GM19395 (cell line): Measurements from ENCODE around the gene EYS.

Experiments used
- ATAC-seq: cut with Tn5 transposase; IDR thresholded peaks from one replicate; pipeline ENCODE4 v1.9.1; 2021; ENCODE audit warnings: mild to moderate bottlenecking, moderate library complexity; ENCODE audit not compliant: unreplicated experiment

The EYS gene

DNA sequence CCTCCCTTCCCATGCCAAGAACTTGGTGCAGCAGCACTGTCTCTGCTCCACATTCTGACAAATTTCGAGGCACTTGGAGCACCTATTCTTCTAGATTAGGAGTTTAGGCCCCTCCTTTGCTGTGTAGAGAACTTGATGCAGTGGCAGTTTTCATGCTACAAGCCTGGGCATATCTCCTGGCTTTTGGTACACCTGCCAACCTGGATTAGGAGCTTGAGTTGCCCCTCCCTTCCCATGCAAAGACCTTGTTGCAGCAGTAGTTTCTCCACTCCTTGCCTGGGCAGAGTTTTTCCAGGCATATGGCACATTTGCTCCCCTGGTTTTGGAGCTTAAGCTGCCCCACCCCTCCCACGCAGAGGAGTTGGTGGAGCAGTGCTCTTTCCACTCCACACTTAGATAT, 956.1 kb downstream of the EYS start:
- no peak for ATAC-seq

DNA sequence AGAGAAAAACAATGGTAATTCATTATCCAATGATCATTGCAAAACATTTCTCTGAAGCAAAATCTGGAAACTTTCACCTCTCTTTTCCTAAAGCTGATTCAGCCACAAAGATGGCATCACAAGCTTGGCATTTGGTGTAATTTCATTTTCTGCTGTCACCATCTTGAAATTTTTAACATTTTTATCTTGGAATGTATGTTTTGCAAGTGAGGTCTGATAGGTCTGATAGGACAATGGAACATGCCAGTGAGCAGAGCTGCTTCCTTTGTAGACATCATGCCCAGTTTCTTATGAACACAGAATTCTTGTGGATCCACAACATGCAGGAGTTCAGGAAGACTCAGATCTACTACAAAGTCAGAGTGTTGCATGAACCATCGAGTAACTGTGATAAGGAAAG, 969.6 kb downstream of the EYS start:
- ATAC-seq, result no peak

DNA sequence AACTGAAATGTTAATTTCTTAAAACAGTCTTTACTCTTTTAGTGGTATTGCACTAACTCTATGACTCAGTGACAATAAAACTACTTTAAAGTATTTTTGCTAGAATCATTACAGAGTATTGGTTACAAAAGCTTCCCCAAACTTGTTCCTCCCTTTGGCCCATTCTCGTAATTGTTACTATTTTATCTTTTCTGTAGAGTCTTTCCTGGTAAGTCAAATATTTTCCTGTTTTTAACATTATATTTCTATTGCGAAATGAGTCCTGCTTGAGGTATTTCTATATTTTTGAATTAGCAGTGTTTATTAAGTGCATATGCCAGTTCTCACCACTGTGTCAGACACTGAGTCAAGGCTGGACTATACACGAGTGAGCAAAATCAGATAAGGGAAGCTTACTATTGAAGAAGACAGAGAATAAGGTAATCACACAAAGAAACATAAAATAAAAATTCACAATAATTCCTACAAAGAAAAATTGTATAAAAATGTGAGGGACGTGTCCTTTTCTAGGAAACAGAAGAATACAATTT, 970.5 kb downstream of the EYS start:
- ATAC-seq, result no peak

DNA sequence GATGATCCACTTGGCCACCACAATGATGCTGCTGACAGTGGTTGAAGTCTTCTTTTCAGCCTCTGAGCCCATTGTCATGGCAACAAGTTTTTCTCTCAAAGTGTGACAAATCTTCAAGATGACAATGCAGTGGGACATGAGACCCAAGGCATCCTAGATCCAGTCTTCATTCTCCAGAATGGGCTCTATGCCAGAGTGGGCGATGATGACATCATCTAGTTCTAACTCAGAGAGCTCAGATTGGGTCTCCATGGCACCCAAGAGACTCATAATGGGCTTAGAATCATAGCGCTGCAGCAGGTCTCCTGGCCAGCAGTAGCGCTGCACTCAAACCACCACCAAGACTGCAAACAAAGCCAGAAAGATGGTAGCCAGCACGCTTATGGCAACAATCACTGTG, 973.6 kb downstream of the EYS start:
- no peak for ATAC-seq

DNA sequence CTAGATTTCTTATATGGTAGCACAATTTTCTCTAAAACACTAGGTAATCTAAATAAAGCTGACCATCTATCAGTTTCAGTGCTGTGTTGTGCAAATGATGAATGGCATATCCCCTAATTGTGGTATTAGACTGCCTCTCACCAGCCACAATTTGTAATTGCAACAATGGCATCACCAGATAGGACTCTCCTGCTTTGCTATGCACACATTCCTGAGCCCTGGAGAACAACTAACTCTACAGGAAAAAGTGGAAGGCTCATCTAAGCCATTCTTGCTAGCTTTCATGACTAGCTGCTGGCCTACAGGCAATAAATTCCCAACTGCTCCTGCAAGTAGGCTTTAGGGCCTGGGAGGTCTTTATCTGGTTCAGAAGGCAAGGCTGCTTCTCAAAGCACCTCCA, 974.1 kb downstream of the EYS start:
- no peak for ATAC-seq

DNA sequence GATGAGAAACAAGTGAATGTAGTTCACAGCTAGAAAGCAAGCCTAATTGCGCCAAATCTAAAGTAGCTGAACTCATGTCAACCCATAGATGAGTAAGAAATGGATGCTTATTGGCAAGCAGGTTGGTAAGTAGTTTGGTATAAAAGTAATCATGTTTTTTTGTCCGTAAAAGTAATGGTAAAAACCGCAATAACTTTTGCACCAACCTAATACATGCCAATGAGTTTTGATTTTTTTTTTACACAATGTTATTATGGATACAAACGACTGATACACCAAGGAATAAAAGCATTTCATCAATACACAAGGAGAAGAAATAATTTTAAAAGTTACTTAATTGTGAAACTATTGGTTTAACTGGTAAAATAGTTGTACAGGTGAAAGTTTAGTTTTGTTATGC, 977.5 kb downstream of the EYS start:
- ATAC-seq, result no peak

DNA sequence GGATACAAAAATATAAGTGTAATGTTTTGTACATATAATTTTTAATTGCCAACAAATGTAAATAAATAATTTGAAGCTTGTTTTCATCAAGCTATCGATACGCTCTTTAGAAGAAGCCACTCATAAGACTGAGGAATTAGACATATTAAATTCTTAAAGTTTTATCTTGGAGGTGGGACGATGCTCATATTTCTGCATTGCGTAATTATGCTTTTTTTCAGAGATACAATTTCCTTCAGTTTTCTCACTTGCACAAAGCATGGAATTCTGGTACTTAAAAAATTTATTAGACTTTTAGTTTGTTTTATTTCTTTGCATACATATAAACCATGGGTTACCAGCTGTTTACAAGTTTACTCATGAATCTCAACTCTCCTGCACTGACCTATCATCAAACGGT, 980.0 kb downstream of the EYS start:
- no peak for ATAC-seq

DNA sequence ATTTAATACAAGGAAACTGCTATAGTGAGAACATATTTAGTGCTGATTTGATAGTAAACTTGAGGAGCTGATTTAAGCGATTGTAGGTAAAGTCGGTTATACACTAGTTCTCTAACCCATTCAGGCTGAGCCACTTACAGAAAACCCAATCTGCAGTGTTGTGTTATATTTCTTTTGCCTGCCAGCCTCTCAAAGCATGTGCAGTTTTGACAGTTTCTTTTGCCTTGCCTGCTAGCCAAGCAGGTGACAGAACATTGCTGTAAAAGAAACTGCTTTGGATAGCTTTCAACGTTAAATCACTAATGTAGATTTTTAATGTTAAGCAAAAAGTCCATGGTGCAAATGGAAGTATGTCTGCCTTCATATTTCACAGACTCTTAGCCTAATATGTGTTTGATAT, 982.9 kb downstream of the EYS start:
- ATAC-seq, result no peak

DNA sequence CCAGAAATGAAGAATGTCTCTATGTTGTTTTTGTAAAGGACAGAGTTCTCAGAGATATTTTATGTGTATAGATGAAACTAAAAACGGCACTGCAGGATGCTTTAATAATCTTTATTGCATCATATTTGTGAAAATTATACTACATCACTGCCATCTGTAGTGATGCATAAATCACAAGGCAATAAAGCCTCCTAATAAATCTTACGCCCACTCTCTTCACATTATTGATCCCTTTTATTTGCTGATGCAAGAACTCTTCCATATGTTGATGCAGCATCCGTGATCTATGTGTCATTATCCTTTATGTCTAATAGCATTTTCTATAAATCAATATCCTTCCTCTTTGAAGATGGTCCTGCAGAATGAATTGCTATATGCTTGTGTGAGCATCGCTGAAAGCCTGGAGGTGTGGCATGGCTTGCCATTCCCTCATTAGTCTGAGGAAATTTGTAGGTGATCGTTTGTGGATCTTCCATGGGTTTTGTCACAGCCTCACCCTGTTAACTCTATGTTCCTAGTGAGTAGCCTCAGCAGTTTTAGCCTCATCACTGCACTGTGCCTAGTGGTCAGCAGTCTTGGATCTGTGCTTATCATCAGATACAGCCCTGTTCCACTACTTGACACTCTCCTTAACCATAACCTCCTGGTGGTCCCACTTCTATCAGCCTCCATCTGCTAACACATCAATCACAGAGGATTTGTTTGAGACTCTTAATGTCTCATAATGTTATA, 983.5 kb downstream of the EYS start:
- ATAC-seq, result no peak

DNA sequence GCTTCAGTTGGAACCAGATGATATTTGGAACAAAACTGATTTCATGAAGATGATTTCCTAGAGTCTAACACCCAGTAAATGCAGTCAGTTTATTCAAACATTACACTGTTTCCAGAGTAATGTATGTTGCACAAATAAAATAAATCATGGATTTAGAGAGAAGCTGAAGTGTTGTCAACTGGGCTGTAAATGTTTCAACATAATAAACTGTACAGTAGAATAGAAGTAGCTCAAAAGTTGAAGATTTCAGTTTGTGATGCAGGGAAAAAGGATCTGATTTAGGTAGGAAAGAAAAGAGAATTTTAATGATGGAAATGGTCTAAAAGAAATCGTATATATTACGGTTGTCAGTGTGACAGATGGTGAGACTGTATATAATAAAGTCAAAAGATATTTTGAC, 985.2 kb downstream of the EYS start:
- no peak for ATAC-seq

DNA sequence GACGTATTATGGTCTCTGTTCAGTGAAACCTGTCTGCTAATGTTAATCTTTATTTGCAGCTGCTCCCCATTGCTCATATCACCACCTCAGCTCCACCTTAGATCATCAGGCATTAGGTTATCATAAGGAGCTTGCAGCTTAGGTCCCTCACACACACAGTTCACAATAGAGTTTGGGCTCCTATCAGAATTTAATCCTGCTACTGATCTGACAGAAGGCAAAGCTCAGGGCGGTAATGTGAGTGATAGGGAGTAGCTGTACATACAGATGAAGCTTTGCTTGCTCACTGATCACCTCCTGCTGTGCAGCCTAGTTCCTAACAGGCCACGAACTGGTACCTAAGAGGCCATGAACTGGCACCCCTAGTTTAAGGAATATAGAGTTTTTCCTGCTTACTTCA, 989.7 kb downstream of the EYS start:
- no peak for ATAC-seq

DNA sequence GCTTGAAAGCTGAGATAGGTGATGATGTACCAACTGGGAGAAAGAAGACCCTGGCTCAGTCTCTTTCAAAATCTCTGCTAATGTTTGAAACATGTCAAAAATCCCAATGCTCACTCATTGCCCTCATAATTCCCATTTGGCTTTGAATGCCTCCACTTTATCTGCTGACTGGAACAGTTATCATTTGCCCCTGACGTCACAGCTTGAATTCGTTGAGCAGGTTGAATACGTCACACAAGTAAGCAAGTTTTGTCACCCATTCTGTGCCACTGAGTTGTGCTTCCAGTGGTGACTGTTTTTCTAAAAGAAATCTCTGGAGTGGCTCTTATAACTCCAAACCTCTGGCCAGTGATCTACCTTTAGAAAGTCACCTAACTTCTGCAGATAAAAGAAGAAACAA, 991.4 kb downstream of the EYS start:
- no peak for ATAC-seq

DNA sequence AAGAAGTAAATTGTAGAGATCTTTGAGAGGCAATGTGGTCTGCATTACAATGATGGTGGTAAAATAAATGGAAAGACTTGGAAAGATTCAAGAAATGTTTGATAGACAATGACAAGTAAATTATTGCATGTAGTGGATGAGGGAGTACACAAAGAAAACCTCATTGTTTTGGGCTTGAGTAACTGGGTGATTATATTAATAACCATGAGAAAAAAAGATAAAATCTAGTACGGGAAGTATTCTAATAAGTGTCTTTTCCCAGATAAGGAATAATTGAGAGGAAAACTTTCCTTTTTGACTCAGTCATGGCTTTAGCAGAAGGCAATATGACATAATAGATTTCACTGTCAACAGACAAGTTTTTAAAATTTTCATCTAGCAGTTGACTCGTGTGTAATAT, 993.0 kb downstream of the EYS start:
- ATAC-seq, result no peak

DNA sequence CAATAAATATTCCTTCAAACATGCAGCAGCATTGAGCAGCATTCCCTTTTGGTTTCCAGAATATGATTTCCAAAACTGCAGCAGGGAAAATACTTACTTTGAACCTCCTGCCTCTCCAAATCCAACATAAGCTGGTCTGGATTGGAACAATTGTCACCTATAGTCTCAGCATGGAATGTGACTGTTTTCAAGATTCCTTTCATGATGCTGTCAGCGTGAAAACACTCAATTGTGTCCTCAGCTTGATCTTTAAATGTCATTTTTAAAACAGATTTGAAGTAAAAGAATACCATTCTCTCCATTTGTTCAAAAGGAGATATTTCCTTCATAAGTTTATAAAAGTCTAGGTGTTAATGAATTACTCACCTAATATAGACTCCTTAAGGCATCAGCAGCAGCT, 993.9 kb downstream of the EYS start:
- ATAC-seq, result no peak

DNA sequence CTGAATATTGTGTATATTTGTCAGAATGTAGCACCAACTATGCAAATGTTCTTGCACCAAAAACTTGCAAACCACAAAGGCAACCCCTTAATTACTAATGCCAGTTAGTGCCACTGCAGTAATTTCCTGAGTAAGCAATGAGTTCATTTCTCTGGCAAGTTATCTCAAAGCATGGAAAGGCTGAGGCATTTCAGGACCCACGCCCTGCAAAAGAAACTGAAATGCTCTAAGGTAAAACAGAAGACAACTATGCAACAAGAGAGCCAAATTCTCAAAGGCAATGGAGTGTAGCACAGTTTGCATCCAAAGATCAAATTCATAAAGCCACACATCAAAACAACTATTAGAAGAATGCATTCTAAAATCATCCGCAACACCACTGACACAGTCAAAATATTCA, 994.4 kb downstream of the EYS start:
- no peak for ATAC-seq

DNA sequence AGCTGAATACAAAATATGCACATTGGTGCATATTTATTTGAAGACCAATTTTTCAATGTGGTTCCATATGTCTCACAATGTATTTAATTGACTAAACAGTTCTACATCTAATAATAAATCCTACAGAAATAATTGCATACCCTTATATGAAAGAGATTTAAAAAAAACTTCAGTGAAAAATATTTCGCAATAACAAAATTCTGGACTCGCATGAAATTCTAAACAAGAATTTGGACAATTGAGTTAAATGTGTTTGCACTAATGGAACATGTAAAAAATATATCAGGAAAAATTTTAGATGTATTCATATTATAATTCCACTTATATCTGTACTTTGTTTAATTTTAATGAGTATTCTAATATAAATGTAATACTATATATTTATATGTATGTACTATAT, 1003.1 kb downstream of the EYS start:
- no peak for ATAC-seq

DNA sequence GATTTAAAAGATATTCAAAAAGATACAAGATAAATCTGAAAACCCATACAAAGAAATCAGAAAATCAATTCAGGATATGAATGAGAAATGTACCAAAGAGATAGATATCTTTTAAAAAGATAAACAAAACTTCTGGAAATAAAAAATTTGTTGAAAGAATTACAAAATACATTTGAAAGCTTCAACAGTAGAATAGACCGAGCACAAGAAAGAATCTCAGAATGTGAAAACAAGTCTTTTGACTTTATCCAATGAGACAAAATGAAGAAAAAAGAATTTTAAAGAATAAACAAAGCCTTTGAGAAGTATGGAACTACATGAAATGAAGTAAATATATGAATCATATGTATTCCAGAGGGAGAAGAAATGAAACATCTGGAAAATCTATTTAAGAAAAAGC, 1011.0 kb downstream of the EYS start:
- ATAC-seq, result no peak

DNA sequence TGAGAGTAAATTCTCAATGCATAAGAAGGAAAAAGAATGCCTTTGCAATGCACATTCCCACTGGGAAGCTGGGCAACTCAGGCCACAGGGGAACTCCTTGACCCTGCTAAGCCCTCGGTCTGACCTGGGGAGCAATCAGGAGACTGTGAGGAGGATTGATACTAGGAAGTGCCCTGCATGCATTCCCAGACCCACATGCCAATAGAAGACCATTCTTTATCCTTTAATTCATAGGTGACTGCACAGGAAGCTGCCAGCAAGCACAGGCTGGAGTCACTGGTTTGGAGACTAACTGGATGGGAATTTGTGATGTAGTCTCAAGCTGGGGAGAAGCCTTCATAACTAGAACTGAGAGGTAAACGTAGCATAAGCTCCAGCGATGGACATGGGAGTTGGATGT, 1012.7 kb downstream of the EYS start:
- no peak for ATAC-seq

DNA sequence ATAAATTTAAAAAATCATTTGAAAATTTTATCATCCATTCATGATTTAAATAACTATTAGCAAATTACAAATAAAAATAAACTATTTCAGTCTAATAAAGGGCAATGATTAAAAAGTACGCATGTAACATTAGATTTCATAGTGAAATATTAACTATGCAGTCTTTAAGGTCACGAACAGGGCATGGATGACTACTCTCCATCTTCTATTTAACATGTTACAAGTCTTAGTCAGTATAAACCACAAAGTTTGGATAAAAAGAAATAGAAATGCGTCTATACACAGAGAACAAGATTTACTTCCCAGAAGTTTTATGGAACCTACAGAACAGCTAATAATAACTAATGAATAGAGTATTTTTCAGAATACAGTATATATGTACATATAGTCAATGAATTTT, 1016.0 kb downstream of the EYS start:
- no peak for ATAC-seq

DNA sequence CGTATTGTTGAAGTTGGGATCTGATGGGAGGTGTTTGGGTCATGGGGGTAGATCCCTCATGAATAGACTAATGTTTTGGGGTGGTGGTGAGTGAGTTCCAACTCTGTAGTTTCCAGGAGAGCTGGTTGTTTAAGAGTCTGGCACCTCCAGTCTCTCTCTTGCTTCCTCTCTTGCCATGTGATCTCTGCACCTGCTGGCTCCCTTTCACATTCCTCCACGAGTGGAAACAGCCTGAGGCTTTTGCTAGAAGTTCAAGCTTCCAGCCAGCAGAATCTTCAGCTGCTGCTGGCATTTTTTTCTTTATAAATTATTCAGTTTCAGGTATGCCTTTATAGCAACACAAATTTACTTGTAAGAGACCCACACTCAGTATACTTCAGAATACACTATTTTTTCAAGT, 1021.6 kb downstream of the EYS start:
- no peak for ATAC-seq

DNA sequence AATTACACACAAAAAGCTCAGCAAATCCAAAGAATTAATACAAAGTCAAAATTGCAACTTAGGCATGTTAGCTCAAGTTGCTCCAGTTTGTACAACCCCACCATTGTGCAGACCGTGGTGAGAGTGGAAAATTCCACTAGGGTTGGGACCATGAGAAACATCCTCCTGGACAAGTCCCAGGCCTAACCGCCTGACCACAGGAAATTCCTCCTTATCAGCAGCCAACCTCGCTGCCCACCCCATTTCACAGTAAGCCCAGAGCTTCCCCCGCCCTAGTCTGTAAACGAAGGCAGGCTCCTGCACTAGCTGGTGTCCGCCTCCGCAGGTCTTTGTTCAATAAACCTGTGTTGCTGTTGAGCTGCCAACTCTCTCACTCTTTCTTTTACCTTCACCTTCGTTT, 1023.3 kb downstream of the EYS start:
- ATAC-seq, result no peak

DNA sequence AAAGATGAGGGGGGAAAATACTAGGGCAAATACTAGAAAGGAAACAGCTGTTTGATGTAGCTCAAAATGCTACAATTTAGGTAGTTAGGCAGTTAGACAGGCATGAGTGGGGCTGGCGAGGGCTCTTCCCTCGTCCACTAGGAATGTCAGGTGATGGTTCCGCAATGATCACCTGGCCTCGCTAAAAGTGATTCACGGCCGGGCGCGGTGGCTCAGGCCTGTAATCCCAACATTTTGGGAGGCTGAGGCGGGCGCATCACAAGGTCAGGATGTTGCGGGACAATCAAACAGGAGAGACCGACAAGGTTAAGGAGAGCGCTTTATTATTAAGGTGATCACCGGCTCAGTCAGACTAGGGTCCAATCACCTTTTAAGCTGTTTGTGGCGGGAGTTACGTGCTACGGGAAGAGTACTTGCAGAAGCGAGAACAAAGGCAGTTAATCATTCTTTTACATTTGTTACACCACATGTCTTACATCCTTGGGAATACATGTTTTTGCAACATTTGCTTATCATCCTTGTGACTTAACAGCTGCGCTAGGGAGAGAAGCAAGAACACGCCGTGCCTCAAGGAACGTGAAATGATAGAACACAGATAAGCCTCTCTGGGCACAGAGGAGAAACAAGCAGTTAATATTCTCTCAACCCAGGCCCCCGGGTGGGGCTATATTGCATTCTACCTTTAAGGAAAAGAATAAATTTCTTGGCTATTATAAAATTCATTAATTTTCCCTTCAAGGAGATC, 1025.4 kb downstream of the EYS start:
- no peak for ATAC-seq

DNA sequence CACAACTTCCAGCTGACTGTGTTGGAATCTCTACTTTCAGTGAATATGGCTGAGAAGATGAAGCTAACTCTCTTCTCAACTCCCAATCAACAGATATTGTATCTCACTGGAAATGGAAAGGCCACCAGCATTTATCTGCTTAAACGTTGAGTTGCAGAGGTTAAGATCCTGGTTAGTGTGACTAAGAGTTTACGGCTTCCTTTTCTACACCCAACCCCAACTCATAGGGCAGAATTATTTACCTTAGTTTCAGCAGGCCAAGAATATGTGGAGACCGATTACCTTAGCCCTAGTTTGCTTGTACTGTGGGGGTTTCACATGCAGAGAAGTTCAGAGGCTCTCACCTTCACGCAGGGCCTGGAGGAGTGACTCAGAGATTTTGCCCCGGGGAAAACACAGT, 1026.6 kb downstream of the EYS start:
- ATAC-seq, result no peak
